Omental fat pad (tissue), 4 donors: Measurements from ENCODE around the gene PBXIP1. TPM values are rescaled to one million over a fixed set of nuclear protein-coding genes. Genes with fewer than 3 reads are reported as not detected.

Experiments used
- ATAC-seq: fragments of 150-250 bp; one replicate; pipeline ENCODE4 v1.9.1; 2016; ENCODE audit warnings: mild to moderate bottlenecking, moderate library complexity; ENCODE audit not compliant: low FRiP score
- DNase-seq: peaks from one replicate; pipeline ENCODE4 v3.0.0-alpha.2; 2019; ENCODE audit warnings: low spot score
- CTCF ChIP-seq, 3 donors: fragments of 450-650 bp; IDR thresholded peaks; one replicate each; pipeline ENCODE4 v1.5.1; 2016 to 2017; ENCODE audit warnings: antibody characterized with exemption in 3 of 3, mild to moderate bottlenecking in 3 of 3, moderate library complexity in 2 of 3
- total RNA-seq, 4 donors: library from RNA; depleted of rRNA; stranded (reverse); fragments of >200 nt; gene quantifications; one replicate each; pipeline ENCODE4 v1.1.0, GENCODE V29; 2016

The PBXIP1 gene
- total RNA-seq, 4 donors from 2014 or later = 65.0 to 93.7 (median 82.0) TPM

GRCh38 chr1:154925335-154926170 is 30.3 kb downstream of the PBXIP1 start:
- DNase-seq (no peak), ATAC-seq (no peak)
- TF ChIP-seq CTCF (IDR thresholded peaks at IDR 0.05) = no peak

- DNase-seq (no peak), ATAC-seq (no peak)
- TF ChIP-seq CTCF (IDR thresholded peaks at IDR 0.05) = no peak
Observed at GRCh38 chr1:154923695-154924094, 32.2 kb downstream of the PBXIP1 start.

- no peak for ATAC-seq
- DNase-seq = no peak
- no peak for TF ChIP-seq CTCF (IDR thresholded peaks at IDR 0.05)
Observed at GRCh38 chr1:154913273-154913672, 42.6 kb downstream of the PBXIP1 start.

DNA sequence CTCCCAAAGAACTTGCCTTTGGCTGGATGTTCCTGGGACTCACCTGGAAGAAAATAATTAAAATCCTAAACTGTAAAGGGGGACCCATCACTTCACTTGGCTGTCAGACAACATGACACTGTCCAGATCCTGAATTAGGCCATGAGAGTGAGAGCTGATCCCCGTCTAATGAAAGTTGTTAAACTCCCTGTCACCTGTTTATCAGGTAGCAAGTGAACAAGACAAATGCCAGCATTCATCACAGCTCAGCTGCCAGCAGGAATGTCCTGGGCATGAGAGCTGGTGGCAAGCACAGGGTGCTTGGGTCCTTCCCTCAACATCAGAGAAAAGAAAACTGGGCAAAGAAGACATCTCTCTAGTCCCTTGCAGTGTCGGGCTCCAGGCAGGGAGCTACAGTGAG is 43.1 kb downstream of the PBXIP1 start:
- TF ChIP-seq CTCF (IDR thresholded peaks at IDR 0.05) = no peak
- DNase-seq (no peak), ATAC-seq (no peak)

GRCh38 chr1:154911691-154912550 is 44.0 kb downstream of the PBXIP1 start:
- no peak for TF ChIP-seq CTCF (IDR thresholded peaks at IDR 0.05)
- no peak for DNase-seq

DNA sequence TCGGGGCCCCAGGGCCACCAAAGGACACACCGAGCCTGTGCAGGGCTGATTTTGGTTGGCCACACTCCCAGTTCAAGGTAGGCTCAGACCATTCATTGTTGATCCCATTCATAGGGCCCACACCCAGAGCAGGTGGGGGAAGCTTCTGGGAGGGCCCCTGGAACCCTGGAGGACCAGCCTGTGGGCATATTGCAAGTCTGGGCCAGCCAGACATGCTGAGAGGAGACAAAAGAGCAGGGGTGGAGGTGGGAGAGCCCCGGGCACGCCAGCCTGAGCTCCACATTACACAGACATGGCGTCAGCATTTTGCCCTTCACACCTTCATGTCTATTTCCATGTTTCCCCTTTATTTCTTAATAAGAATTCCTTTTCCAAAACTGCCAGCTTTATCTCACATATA is 45.0 kb downstream of the PBXIP1 start:
- no peak for TF ChIP-seq CTCF (IDR thresholded peaks at IDR 0.05)
- no peak for ATAC-seq
- no peak for DNase-seq

More at GRCh38 chr1:154911691-154912550, 44.0 kb downstream of the PBXIP1 start:
- no peak for ATAC-seq
